Coronary artery (tissue), 2 donors: ENCODE data around the gene AOX1.
"Not testable (repeated sequence)": the region's sequence is repeated elsewhere in the genome, so short reads cannot be mapped to it uniquely, and the experiment has no call there.

ENCODE experiments used
- DNase-seq: peaks from one replicate; pipeline ENCODE4 v3.0.0-alpha.2; 2017; ENCODE audit warnings: low spot score
- H3K27ac ChIP-seq, 2 donors: fragments of 200-600 bp; sonication (generic); one replicate each; pipeline ENCODE4 v1.5.1; 2016 to 2019
- H3K4me3 ChIP-seq: fragments of 200-600 bp; sonication (generic); 2 replicates; pipeline ENCODE4 v1.5.1; 2016; ENCODE audit warnings: mild to moderate bottlenecking, moderate library complexity
- TF ChIP-seq, protein P1 (sequence below): fragments of 200-600 bp; sonication (generic); IDR thresholded peaks from one replicate; pipeline ENCODE4 v1.5.1; 2019; ENCODE audit warnings: antibody characterized with exemption

Gene AOX1

DNA sequence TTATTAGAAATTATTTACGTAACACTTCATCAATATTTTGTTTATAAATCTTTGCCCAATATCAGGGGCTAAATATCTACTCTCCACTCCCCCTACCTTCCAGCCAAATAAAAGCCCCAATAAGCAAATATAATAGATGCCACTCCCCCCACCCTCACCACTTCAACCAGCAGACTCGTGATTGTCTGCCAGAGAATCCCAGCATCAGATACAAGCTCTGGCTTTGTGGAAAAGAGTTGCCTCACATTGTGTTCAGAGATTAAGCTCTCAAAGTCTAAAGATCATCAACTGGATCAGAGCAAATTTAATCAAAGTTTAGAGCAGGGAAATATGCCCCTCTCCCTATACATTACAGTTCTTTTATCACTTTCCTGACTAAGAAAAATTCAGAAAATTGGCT, 39.5 kb downstream of the AOX1 start:
- no peak overlapping the region for H3K27ac ChIP-seq
- no peak for DNase-seq
- TF ChIP-seq, protein P1, sequence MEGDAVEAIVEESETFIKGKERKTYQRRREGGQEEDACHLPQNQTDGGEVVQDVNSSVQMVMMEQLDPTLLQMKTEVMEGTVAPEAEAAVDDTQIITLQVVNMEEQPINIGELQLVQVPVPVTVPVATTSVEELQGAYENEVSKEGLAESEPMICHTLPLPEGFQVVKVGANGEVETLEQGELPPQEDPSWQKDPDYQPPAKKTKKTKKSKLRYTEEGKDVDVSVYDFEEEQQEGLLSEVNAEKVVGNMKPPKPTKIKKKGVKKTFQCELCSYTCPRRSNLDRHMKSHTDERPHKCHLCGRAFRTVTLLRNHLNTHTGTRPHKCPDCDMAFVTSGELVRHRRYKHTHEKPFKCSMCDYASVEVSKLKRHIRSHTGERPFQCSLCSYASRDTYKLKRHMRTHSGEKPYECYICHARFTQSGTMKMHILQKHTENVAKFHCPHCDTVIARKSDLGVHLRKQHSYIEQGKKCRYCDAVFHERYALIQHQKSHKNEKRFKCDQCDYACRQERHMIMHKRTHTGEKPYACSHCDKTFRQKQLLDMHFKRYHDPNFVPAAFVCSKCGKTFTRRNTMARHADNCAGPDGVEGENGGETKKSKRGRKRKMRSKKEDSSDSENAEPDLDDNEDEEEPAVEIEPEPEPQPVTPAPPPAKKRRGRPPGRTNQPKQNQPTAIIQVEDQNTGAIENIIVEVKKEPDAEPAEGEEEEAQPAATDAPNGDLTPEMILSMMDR: no peak
- no peak overlapping the region for H3K4me3 ChIP-seq

DNA sequence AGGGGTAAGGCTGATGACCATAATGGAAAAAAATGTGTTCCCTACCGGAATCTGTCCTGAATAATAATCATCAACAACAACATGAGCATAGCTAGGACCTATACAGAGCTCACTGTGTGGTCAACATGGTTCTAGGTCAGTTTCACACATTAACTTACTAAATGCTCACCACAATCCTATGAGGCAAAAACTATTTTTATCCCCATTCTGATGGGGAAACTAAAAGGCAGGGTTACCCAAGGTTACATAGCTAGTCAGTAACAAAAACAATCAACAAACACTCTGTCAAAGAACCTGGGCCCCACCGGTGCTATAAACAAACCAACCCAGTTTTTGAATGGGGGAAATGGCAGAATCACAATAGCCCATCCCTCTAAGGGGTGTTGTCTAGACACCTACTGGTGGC, 40.1 kb downstream of the AOX1 start:
- DNase-seq: no peak
- no peak overlapping the region for H3K4me3 ChIP-seq
- TF ChIP-seq, protein P1: no peak
- no peak overlapping the region for H3K27ac ChIP-seq

DNA sequence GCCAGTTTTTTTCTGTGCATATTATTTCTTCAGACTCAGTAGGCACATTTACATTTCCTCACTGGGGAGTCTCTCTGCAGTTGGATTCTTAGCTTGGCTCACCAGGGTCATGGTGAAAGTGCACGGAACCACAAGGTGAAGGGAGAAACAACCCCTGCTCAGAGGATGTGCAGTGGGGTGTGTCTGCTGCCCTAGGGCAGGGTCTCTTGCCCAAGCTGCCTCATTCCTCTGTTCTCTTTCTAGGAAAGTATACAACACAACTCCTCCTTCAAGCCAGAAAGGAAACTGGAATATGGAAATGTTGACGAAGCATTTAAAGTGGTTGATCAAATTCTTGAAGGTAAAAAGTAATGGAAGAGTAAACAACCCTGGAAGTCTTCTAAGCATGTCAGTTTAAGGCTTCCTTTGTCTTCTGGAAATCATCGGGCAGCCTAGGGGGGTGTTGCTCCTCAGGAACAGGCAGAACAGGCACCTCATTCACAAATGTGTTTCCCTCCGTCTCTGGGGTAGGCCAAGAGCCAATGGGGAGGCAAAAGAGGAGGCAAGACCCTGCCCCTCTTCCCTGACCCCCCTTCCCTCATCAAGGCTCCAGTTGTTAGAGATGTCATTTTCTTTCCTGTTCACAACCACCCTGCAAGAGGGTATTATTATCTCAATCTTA, 41.4 kb downstream of the AOX1 start:
- no peak overlapping the region for H3K27ac ChIP-seq
- TF ChIP-seq, protein P1: no peak
- no peak overlapping the region for H3K4me3 ChIP-seq
- DNase-seq: no peak

DNA sequence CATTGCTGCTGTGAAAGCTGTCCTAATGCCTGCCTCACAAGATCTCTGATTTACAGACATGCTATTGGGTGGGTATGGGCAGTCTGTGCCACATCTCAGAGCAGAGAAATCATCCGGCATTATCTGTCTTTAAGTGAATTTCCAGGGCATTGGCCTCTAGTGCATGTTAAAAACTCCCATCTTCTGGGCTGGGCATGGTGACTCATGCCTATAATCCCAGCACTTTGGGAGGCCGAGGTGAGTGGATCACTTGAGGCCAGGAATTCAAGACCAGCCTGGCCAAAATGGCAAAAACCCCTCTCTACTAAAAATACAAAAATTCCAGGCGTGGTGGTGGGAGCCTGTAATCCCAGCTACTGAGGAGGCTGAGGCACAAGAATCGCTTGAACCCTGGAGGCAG, 42.6 kb downstream of the AOX1 start:
- not testable (repeated sequence) for H3K4me3 ChIP-seq, H3K27ac ChIP-seq, DNase-seq

DNA sequence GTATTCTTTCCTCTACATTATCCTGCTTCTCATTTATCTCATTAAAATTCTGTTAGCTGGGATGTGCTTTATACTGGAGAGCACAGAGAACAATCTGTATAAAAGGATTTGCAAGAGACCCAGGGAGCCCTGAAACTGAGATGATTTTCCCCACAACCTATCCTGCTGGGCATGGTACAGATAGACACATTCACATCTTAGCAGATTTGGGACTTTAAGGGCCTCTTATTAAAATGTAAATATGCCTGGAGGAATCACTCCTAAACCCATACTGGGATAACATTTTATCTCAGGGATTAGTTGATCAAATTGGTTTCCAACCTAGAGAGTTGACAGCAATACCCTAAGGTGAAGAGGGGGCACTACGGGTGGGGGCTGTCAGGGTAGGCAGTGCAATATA, 45.5 kb downstream of the AOX1 start:
- TF ChIP-seq, protein P1: no peak
- H3K4me3 ChIP-seq: no peak overlapping the region
- no peak for DNase-seq
- no peak overlapping the region for H3K27ac ChIP-seq

DNA sequence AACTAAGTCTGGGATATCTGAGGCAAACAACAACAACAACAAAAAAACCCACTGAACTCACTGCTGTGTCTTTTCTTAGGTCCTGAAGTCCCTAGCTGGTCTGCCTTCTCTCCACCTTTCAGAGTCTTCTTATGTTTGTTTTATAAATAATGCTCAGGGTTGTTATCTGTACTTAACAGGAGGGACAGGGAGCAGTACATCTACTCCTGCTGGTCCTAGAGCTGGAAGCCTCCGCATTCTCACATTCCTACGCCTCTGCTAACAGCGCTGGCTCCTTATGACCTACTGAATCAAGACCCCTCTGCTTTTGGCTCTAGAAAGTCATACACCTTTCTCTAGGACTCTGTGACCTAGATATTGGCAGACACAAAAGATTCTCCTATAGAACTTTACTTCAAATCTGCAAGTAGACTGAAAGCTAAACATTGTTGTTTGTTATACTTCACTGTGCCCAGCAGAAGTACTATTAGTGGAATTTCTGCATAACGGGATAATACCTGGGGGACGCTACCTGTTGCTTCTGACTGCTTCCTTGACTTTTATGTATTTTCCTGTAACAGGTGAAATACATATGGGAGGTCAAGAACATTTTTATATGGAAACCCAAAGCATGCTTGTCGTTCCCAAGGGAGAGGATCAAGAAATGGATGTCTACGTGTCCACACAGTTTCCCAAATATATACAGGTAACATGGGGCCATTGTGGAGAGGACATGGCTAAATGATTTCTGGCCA, 48.6 kb downstream of the AOX1 start:
- no peak overlapping the region for H3K27ac ChIP-seq
- H3K4me3 ChIP-seq: no peak overlapping the region
- no peak for DNase-seq
- TF ChIP-seq, protein P1: no peak

DNA sequence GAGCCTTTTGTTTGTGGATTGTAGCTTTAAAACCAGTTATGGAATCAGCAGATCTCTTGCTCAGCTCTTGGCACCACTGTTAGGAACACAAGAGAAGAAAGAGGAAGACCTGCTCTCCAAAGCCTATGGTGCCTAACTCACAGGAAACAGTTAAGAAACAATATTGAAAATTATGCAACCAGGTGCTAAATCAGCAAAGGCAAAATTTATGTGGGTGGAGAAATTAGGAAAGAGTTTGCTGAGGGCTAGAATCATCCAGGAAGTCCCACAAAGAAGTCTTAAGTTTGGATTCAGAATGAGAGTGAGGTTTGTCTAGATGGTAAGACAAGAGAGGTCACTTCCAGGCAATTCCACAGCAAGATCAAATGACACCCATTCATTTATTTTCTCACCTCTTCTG, 49.4 kb downstream of the AOX1 start:
- H3K27ac ChIP-seq: peak overlapping the region in 1 of 2 donors; percentile 7
- no peak for DNase-seq
- no peak overlapping the region for H3K4me3 ChIP-seq
- TF ChIP-seq, protein P1: no peak
